ENCODE results near the gene NRL.

The NRL gene

GRCh38 chr14:24132061-24132685 lies 17.4 kb upstream of the NRL start:
- in situ Hi-C loops (cut with HindIII; ENCODE audit: low sequenced_read_pairs) = no loop called here
- no peak for DNase-seq (ENCODE audit: low read depth, low spot score)
- H3K4me3 ChIP-seq (ENCODE audit: low read depth, low read length) = no peak overlapping the region
- no peak for TF ChIP-seq CTCF (IDR thresholded peaks at IDR 0.05; ENCODE audit: low read depth, low read length)

- no peak for TF ChIP-seq CTCF (IDR thresholded peaks at IDR 0.05; ENCODE audit: low read depth, low read length)
- DNase-seq (ENCODE audit: low read depth, low spot score) = no peak
- in situ Hi-C loops (cut with HindIII; ENCODE audit: low sequenced_read_pairs) = no loop called here
- no peak overlapping the region for H3K4me3 ChIP-seq (ENCODE audit: low read depth, low read length)
These were observed 16.8 kb upstream of the NRL start for GRCh38 chr14:24131549-24131966.

GRCh38 chr14:24130717-24131548 lies 16.2 kb upstream of the NRL start:
- no peak for TF ChIP-seq CTCF (IDR thresholded peaks at IDR 0.05; ENCODE audit: low read depth, low read length)
- no peak for DNase-seq (ENCODE audit: low read depth, low spot score)
- in situ Hi-C loops (cut with HindIII; ENCODE audit: low sequenced_read_pairs) = no loop called here
- no peak overlapping the region for H3K4me3 ChIP-seq (ENCODE audit: low read depth, low read length)

- no peak within 1 kb of the TSS for H3K4me3 ChIP-seq (ENCODE audit: low read depth, low read length)
- in situ Hi-C loops (cut with HindIII; ENCODE audit: low sequenced_read_pairs) = no loop called here
- no peak for DNase-seq (ENCODE audit: low read depth, low spot score)
- TF ChIP-seq CTCF (IDR thresholded peaks at IDR 0.05; ENCODE audit: low read depth, low read length) = no peak
These were observed 15.6 kb upstream of the NRL start, which contains the start of gene FITM1 for GRCh38 chr14:24130380-24130716. Gene FITM1 (plus strand): TSS chr14:24130659. CDS start chr14:24131564, 905 bp downstream.

GRCh38 chr14:24129410-24129998 lies 14.8 kb upstream of the NRL start:
- no peak overlapping the region for H3K4me3 ChIP-seq (ENCODE audit: low read depth, low read length)
- TF ChIP-seq CTCF (IDR thresholded peaks at IDR 0.05; ENCODE audit: low read depth, low read length) = no peak
- no peak for DNase-seq (ENCODE audit: low read depth, low spot score)
- in situ Hi-C loops (cut with HindIII; ENCODE audit: low sequenced_read_pairs) = no loop called here

GRCh38 chr14:24127673-24128072 lies 12.9 kb upstream of the NRL start:
- no peak for TF ChIP-seq CTCF (IDR thresholded peaks at IDR 0.05; ENCODE audit: low read depth, low read length)
- DNase-seq (ENCODE audit: low read depth, low spot score) = no peak
- in situ Hi-C loops (cut with HindIII; ENCODE audit: low sequenced_read_pairs) = no loop called here
- no peak overlapping the region for H3K4me3 ChIP-seq (ENCODE audit: low read depth, low read length)
